HG03280 (cell line): ENCODE measurements around the gene CFAP90.

ENCODE experiments used
- ATAC-seq: cut with Tn5 transposase; IDR thresholded peaks from one replicate; pipeline ENCODE4 v1.9.1; 2021; ENCODE audit warnings: mild to moderate bottlenecking, moderate library complexity; ENCODE audit not compliant: unreplicated experiment

CFAP90 gene

GRCh38 chr5:7784683-7785380, 66.1 kb downstream of the CFAP90 start:
- ATAC-seq, result no peak

- no peak for ATAC-seq
Measured at GRCh38 chr5:7781899-7782298, 69.0 kb downstream of the CFAP90 start.
